GM10847 (cell line): ENCODE measurements around the gene SLC44A1.
A peak's percentile ranks its signal among the peaks of the same experiment; 100 is the strongest.

Source experiments
- POLR2A ChIP-seq: IDR thresholded peaks from 2 replicates; pipeline ENCODE4 v1.6.1; 2011; ENCODE audit not compliant: insufficient read length; ENCODE audit errors: extremely low read depth

Gene SLC44A1

DNA sequence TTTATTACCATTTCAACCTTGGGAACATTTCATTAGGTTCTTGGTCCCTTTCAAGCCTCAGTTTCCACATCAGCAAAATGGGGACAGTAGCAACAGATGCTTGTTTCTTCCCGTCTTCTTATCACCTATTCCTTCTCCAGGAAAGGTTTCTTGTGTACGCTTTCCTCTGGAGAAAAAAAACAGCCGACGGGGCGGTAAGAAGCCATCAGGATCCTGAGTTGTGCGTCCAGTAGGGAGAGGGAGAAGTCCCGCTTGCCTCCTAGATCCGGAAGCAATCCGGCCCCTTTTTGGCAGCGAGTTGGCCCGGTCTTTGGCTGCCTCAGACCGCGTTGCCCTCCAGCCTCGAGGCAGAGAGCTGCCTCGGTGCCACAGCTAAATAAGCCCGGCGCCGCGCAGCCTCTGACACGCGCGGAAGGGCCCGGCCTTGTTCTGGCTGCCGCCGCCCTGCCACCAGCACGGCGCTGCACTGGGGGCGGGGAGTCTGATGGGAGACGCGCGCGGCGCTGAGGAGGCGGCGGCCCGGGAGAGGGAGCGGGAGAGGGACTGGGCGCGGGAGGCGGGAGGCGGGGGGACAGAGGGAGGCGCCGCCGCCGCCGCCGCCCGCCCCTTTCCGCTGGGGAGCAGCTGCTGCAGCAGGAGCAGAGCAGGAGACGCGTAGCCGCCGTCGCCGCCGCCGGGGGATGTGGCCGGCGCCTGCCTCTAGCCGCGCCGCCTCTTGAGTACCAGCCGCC is at the start of gene SLC44A1:
Gene SLC44A1 (plus strand): TSS at position 649 of the 731 bp plus-strand sequence. CDS start 218 bp downstream, outside the sequence.
- peak; percentile 29 for TF ChIP-seq POLR2A

DNA sequence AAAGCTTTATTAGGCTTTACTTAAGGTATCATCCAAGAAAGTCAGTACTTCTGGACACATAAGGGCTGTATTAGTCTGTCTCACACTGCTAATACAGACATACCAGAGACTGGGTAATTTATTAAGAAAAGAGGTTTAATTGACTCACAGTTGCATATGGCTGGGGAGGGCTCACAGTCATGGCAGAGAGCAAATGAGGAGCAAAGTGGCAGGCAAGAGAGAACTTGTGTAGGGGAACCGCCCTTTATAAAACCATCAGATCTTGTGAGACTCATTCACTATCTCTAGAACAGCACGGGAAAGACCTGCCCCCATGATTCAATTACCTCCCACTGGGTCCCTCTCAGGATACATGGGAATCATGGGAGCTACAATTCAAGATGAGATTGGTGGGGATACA is 49.2 kb upstream of the SLC44A1 start:
- TF ChIP-seq POLR2A = no peak

DNA sequence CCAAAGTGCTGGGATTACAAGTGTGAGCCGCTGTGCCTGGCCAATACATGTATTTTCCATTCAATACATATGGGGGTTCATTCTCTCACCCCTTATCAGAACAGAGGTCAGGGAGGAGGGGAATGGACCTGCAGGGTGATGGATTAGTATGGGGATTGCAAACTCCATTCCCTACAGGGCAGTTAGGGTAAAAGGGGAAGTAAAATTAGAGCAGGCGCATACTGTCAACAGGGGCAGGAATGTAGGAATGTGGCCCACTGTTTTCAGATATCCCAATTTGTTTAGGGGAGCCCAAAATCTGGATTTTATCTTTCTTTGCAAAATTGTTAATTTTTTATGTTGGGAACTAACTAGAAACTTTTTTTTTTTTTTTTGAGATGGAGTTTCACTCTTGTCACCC is 46.4 kb upstream of the SLC44A1 start:
- TF ChIP-seq POLR2A = no peak

DNA sequence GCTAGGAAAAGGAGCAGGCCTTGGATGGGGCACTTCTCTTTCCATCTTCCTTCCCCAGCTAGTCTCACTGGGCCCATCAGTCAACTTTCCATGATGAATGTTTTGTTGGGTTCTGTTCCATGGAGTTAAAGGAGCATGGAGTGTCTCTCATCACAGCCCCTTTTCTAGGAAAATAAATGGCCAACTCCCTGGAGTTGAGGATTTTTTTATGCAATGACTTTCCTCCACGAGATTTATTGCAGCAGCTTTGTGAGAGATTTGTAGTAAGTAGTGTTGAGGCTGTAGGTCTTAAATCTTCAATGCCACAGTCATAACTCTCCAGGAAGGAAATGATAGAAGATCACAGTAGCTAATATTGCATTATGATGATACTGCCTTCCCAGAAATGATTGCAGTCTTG is 45.6 kb upstream of the SLC44A1 start:
- no peak for TF ChIP-seq POLR2A

DNA sequence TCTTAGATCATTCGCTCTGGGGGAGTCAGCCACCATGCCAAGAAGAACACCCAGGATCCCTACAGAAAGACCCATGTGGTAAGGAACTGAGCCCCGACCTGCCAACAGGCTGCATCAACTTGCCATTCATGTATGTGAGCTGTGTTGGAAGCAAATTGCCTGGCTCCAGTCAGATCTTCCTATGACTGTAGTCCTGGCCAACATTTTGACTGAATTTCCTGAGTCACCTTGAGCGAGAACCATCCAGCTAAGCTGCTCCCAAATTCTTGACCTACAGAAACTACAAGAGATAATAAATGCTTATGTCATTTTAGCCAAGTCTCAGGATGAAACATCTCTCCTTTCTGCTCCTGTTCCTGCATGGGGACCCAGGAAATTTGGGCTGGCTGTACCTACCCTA is 40.0 kb upstream of the SLC44A1 start:
- TF ChIP-seq POLR2A = no peak

DNA sequence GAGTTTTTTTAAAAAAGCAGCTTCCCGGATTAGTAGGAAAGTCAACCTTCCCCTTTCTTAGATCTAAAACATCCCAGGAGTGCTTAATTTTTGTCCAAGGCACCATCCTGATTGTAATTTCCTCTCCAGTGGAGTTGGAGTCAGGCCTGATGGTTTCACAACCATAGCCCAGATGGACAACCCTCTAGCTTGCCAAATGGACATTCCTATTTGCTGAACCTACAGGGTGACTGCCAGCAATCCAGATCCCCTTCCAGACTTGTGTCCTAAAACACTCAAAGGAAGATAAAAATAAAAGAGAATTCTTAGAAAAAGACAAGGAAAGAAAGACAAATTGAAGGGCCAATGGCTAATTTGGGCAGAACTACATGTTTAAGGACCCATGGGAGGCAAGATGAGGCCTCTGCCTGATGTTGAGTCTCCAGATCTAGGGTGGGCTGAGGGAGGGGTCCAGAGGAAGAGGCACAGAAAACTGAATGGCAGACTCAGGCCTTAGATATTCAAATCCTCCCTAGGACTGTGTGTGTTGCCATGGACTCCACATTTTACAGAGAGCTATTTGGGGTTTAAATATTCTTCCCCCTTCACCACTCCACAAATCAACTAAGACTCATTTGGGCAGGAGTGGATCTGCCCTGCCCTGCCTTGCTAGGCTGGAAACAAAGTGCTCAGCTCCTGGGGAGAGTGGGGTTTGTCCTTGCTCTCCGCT is 38.5 kb upstream of the SLC44A1 start:
- TF ChIP-seq POLR2A = no peak

DNA sequence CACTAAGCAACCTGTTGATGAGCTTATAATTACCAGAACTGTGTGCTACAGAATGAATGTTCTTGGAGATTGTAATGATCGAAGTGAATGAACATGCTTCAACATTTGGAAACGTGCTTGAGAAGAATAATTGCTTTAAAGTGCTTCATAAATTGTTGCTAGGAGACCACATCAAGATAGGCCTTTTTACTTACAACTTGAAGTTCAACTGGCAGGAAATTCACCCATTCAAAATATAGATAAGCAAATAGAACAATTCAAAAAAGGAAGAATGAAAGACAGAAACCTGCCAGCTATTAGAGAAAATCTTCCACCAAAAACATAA is 38.0 kb upstream of the SLC44A1 start:
- no peak for TF ChIP-seq POLR2A

DNA sequence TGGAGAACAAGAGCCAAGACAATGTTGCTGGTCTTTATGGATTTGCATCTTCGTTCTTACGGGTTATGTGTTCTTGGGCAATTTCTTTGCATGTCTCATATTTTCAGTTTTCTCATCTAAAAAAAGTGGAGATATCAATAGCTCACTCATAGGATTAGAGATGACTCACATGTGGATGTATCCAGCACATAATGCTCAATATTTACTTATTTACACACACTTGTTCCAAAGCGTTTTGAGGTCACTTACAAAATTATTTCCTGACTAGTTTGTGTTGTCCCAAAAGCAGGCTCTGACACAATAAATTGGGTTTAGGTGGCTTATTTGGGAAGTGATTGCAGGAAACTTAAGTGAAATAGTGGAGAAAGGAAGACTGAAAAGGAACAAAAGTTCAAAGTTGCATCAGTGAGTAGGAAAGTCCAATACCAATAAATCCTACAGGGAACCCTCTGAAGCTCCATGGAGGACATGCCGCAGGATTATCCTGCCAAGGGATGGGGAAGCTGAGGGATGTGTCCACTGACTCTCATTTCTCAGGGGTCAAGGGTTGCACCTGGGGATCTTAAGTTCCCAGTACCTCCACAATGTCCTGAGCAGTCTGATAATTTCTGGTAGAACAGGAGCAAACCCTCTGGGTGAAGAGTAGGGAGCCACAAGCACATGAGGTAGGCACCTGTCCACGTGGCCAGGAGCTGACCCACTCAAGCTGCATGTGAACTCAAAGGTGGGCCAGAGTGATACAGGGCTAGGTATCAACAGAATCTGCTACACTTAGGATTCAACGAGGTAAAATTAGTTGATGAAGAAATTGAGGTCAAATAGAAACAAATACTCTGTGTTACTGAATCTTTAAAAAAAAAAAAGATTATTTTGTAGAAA is 37.4 kb upstream of the SLC44A1 start:
- TF ChIP-seq POLR2A = no peak

DNA sequence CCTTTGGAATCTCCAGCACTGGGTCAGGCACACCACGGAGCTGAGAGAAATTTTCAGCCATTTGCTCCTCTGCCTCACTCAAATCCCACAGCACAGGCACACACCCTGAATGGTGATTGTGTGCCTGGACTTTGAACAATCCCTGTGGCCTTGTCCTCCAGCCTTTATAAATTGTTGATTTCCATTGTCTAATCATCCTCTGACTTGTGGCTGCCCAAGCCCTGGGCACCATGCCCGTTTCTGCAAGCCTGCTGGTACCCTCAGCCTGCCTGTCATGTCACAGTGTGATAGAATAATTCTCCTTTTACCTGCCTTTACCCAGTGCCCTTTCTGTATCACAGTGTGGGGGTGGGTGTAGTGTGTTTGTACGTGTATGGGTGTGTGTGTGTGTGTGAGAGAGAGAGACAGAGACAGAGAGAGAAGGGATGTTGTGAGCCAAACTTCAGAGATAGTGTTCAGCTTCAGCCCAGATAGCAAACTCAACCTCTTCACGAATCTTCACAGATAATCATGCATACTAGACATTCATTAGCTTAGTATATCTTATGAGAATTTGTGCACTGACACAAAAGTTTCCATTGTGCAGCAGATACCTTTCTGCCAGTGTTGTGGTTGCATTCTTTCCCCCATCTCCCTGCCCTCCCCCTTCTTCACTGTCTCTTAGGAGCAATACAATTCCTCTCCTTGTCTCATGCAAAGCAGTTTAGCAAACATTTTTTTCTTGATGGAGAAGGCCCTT is 27.8 kb upstream of the SLC44A1 start:
- TF ChIP-seq POLR2A = no peak

DNA sequence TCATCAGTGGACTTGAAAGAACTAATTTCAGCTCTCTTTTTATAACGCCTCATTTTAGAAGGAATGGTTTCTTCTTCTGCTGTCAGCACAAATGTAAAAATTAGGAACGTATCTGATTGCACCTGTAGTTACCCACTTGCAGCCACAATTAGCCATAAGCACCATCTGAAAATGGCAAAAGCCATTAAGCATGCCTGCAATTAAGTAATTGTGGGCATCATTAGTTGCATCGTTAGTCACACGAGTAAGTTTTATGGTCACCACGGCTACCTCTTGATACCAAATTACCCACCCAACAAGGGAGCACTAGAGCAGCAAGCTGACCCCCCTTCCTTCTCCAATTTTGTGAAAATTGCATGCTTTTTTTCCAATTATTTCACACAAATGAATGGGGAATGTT is 25.8 kb upstream of the SLC44A1 start:
- TF ChIP-seq POLR2A = no peak

DNA sequence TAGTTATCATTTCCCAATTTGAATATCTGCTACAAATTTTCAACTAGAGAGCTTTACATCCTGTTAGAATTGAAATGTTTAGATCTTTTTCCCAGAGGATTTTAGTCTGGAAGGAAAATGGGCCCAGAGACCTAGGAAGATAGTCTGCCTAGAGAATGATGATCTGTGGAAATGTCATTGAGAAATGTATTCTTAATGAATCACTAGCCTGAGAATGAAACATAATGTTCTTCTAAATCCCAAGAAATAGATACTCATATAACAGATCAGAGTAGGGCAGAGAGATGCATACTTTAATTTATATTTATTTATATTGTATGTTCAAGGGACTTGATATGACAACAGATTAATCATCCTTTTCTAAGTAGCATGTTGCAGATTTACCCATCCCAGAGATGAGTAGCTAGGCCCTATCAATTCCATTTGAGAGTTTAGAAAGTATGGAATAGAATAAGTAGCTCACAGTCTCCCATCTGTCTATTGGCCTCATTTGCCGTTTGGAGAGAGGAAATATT is 25.1 kb upstream of the SLC44A1 start:
- TF ChIP-seq POLR2A = no peak

DNA sequence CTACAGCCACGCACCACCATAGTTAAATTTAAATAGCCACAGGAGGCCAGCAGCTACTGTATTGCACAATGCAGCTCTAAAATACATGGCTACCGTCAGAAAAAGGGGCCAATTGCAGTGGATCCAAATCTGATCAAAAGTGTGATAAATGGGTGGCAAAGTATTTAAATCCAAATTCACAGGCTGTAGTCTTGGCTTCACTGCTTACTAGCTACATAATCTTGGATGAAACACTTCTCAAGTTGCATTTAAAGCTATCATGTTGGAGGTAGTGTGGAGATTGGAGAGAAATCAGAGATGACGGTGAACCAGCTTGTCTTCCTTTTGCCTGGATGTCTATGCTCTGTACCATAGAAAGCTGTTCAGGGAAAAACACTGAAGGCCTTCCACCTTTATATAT is 24.0 kb upstream of the SLC44A1 start:
- TF ChIP-seq POLR2A = no peak

DNA sequence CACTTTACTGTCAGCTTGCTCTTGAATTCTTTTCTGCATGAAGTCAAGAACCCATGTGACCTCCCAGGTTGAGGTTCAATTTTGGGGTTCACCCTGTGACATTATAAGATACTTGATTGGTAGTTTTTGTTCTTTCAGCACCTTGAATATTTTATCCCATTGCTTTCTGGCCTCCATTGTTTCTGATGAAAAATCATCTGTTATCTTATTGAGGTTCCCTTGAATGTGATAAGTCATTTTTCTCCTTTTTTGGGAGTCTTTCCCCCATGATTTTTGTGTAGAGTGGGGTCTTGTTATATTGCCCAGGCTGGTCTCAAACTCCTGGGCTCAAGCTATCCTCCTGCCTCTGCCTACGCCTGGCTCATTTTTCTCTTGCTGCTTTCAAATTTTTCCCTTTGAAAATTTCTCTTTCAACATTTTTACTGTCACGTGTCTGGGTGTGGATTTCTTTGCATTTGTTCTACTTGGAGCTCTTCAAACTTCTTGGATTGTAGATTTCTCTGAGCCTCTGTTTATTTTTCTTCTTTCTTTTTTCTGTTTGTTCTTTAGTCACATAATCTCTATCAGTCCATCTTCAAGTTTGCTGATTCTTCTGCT is 20.8 kb upstream of the SLC44A1 start:
- TF ChIP-seq POLR2A = no peak

DNA sequence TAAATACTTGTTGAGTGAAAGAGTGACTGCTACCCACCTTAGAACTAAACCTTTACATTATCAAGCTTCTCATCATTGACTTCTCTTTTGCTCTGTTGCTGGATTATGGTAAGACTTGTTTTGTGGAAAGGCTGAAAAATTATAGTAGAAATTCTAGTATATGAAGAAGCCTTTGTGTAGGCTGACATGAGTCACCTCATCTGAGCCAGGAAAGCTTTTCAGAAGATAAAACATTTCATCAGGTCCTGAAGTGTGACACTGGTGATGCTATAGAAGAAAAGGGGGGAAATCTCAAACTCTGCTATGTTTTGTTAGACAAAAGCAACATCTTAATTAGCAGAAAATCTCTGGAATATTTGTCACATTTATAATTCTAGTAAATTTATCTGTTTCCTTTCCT is 18.4 kb upstream of the SLC44A1 start:
- no peak for TF ChIP-seq POLR2A

DNA sequence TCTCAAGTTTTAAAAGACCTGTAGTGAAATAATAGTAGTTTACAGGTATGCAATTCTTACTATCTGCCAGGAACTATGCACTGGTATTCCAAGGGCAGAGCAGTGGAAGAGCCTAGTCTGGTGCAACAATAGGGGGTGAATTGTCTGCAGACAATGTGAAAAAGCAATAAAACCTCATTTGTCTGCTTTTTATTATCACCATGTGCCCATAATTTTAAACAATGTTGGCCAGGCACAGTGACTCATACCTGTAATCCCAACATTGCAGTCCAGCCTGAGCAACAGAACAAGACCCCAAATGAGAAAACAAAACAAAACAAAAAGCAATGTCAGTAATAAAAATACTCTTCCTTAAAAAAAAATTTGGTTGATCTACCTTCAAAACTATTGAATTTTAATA is 12.2 kb upstream of the SLC44A1 start:
- no peak for TF ChIP-seq POLR2A

DNA sequence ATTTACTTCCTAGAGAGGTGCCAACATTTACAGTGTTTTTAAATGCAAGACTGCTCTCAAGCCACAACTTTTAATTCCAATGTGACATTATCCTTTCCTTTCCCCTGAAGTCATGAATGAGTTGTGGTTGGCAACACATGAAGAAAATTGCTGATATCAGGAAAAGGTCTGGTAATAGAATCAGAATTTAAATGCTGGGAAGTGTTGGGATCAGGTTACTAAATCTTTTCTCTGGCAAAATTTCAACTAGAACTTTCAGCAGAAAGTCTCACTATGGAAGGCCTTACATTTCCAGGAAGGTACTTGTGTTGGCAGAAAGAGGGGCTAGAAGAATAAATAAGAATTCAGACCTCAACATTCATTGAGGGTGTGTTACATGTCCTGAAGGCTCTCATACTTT is 10.6 kb upstream of the SLC44A1 start:
- no peak for TF ChIP-seq POLR2A
